ENCODE measurements around the gene PLEKHG7. TPM values are rescaled to one million over a fixed set of nuclear protein-coding genes. Genes with fewer than 3 reads are reported as not detected.
A peak's percentile ranks its signal among the peaks of the same experiment; 100 is the strongest.

The PLEKHG7 gene
- total RNA-seq, 1 experiment from 2014 or later, result not detected

- intact Hi-C loops (cut with micrococcal nuclease; ENCODE audit: unreplicated experiment), result no loop called here
- ChIA-PET CTCF (no interaction called here), POLR2A (ENCODE audit: low non-redundant PET) (no interaction called here)
- no TSS peak for BruUV-seq (replicated peaks)
- Histone ChIP-seq H3K36me3 (ENCODE audit: insufficient read depth, low read length, poor library complexity, severe bottlenecking) (no peaks in the 10 kb centered on the region), H3K27me3 (replicated peaks; ENCODE audit: insufficient read depth, low read depth, low read length, poor library complexity) (no peaks in the 10 kb centered on the region), H3K4me3 (ENCODE audit: low read depth, low read length, poor library complexity, severe bottlenecking) (no peak overlapping the region), H3K27ac (ENCODE audit: low read depth, low read length, poor library complexity, severe bottlenecking) (no peak overlapping the region), H3K9me3 (ENCODE audit: low read depth, low read length, poor library complexity, severe bottlenecking) (no peaks in the 10 kb centered on the region), H3K4me1 (ENCODE audit: insufficient read depth, low read length, poor library complexity, severe bottlenecking) (no peaks in the 10 kb centered on the region)
- no peak for DNase-seq (ENCODE audit: low spot score)
- TF ChIP-seq CTCF (conservative IDR thresholded peaks at IDR 0.05; ENCODE audit: low read depth, low read length) (no peak), EZH2 (IDR thresholded peaks at IDR 0.05; ENCODE audit: borderline replicate concordance, low read depth, low read length, poor library complexity, severe bottlenecking) (no peak)
These were observed 5.1 kb downstream of the PLEKHG7 start for GRCh38 chr12:92707926-92708325.

GRCh38 chr12:92715625-92716024 lies 12.8 kb downstream of the PLEKHG7 start:
- intact Hi-C loops (cut with micrococcal nuclease; ENCODE audit: unreplicated experiment), result loop anchor here (5.0 kb wide), 1 partner anchor 682 kb away; no protein-coding TSS in a partner anchor
- no TSS peak for BruUV-seq (replicated peaks)

GRCh38 chr12:92717202-92717601 lies 14.4 kb downstream of the PLEKHG7 start:
- no peak overlapping the region for H3K4me3 ChIP-seq (ENCODE audit: low read depth, low read length, poor library complexity, severe bottlenecking)
- DNase-seq (ENCODE audit: low spot score), result peak; percentile 77
- ChIA-PET POLR2A (ENCODE audit: low non-redundant PET) (no interaction called here), CTCF (interaction anchor here (0.6 kb wide), 1 partner anchor 210 kb away, joined by 4 read pairs; no protein-coding TSS in a partner anchor)
- no peaks in the 10 kb centered on the region for H3K27me3 ChIP-seq (replicated peaks; ENCODE audit: insufficient read depth, low read depth, low read length, poor library complexity)
- H3K9me3 ChIP-seq (ENCODE audit: low read depth, low read length, poor library complexity, severe bottlenecking), result no peaks in the 10 kb centered on the region
- no peak overlapping the region for H3K27ac ChIP-seq (ENCODE audit: low read depth, low read length, poor library complexity, severe bottlenecking)
- no peaks in the 10 kb centered on the region for H3K36me3 ChIP-seq (ENCODE audit: insufficient read depth, low read length, poor library complexity, severe bottlenecking)
- no TSS peak for BruUV-seq (replicated peaks)
- intact Hi-C loops (cut with micrococcal nuclease; ENCODE audit: unreplicated experiment), result loop anchor here (5.0 kb wide), 1 partner anchor 680 kb away; no protein-coding TSS in a partner anchor
- TF ChIP-seq CTCF (conservative IDR thresholded peaks at IDR 0.05; ENCODE audit: low read depth, low read length) (peak; percentile 83), EZH2 (IDR thresholded peaks at IDR 0.05; ENCODE audit: borderline replicate concordance, low read depth, low read length, poor library complexity, severe bottlenecking) (no peak)
- peaks cover 4% of the 10 kb centered on the region for H3K4me1 ChIP-seq (ENCODE audit: insufficient read depth, low read length, poor library complexity, severe bottlenecking)

More at GRCh38 chr12:92715625-92716024, 12.8 kb downstream of the PLEKHG7 start:
- no peaks in the 10 kb centered on the region for H3K9me3 ChIP-seq (ENCODE audit: low read depth, low read length, poor library complexity, severe bottlenecking)
- H3K36me3 ChIP-seq (ENCODE audit: insufficient read depth, low read length, poor library complexity, severe bottlenecking), result no peaks in the 10 kb centered on the region
- no peak overlapping the region for H3K4me3 ChIP-seq (ENCODE audit: low read depth, low read length, poor library complexity, severe bottlenecking)
- no peak overlapping the region for H3K27ac ChIP-seq (ENCODE audit: low read depth, low read length, poor library complexity, severe bottlenecking)
- TF ChIP-seq CTCF (conservative IDR thresholded peaks at IDR 0.05; ENCODE audit: low read depth, low read length), result no peak
- TF ChIP-seq EZH2 (IDR thresholded peaks at IDR 0.05; ENCODE audit: borderline replicate concordance, low read depth, low read length, poor library complexity, severe bottlenecking), result no peak
- H3K27me3 ChIP-seq (replicated peaks; ENCODE audit: insufficient read depth, low read depth, low read length, poor library complexity), result no peaks in the 10 kb centered on the region
- CTCF ChIA-PET, result no interaction called here
- peaks cover 4% of the 10 kb centered on the region for H3K4me1 ChIP-seq (ENCODE audit: insufficient read depth, low read length, poor library complexity, severe bottlenecking)
- DNase-seq (ENCODE audit: low spot score), result no peak
- POLR2A ChIA-PET (ENCODE audit: low non-redundant PET), result no interaction called here

All from A673 (cell line).